GM12891 (cell line): ENCODE data around the gene CENPB.

Experiments
- POLR2A ChIP-seq: IDR thresholded peaks from 2 replicates; pipeline ENCODE4 v1.6.1; 2011; ENCODE audit warnings: low read depth, low read length, control low read depth
- POLR2AphosphoS5 ChIP-seq: IDR thresholded peaks from 2 replicates; pipeline ENCODE4 v1.6.1; 2011; ENCODE audit warnings: low read depth, low read length, control low read depth
- SPI1 ChIP-seq: IDR thresholded peaks from 2 replicates; pipeline ENCODE4 v1.6.1; 2011; ENCODE audit warnings: low read depth, low read length, control low read depth

- TF ChIP-seq POLR2A (no peak), POLR2AphosphoS5 (no peak), SPI1 (no peak)
Measured at GRCh38 chr20:3818155-3819151, 31.9 kb upstream of the CENPB start.
